NCI-H1092 (cell line): ENCODE results near the gene FUBP1.
"Not testable (repeated sequence)": the region's sequence is repeated elsewhere in the genome, so short reads cannot be mapped to it uniquely, and the experiment has no call there.

Source experiments
- DNase-seq: peaks from one replicate; lab custom pipeline; 2025; lab: John Stamatoyannopoulos, UW

Gene FUBP1

GRCh38 chr1:77945345-77945744 lies 33.5 kb downstream of the FUBP1 start:
- no peak for DNase-seq

- DNase-seq = no peak
Measured at GRCh38 chr1:77942400-77943140, 36.3 kb downstream of the FUBP1 start.

GRCh38 chr1:77940921-77941570 lies 37.8 kb downstream of the FUBP1 start:
- no peak for DNase-seq

GRCh38 chr1:77938651-77939050 lies 40.2 kb downstream of the FUBP1 start:
- DNase-seq = no peak

- no peak for DNase-seq
Measured at GRCh38 chr1:77929806-77930205, 49.1 kb downstream of the FUBP1 start.

- DNase-seq = no peak
Measured at GRCh38 chr1:77927414-77927813, 51.5 kb downstream of the FUBP1 start.

- no peak for DNase-seq
Measured at GRCh38 chr1:77926561-77927357, 52.1 kb downstream of the FUBP1 start.

GRCh38 chr1:77925956-77926355 lies 52.9 kb downstream of the FUBP1 start:
- no peak for DNase-seq

GRCh38 chr1:77925518-77925917 lies 53.4 kb downstream of the FUBP1 start:
- no peak for DNase-seq

- DNase-seq = not testable (repeated sequence)
Measured at GRCh38 chr1:77918918-77919317, 60.0 kb downstream of the FUBP1 start.

- DNase-seq = no peak
Measured at GRCh38 chr1:77910116-77910515, 68.8 kb downstream of the FUBP1 start.

- no peak for DNase-seq
Measured at GRCh38 chr1:77906624-77907023, 72.2 kb downstream of the FUBP1 start.

- DNase-seq = no peak
Measured at GRCh38 chr1:77906019-77906545, 72.8 kb downstream of the FUBP1 start.

GRCh38 chr1:77905603-77906002 lies 73.3 kb downstream of the FUBP1 start:
- DNase-seq = no peak

GRCh38 chr1:77900687-77901293 lies 78.1 kb downstream of the FUBP1 start:
- no peak for DNase-seq

- no peak for DNase-seq
Measured at GRCh38 chr1:77899647-77900320, 79.1 kb downstream of the FUBP1 start.
